C4-2B (cell line): ENCODE measurements around the gene STAC2.

Experiments
- H3K27ac ChIP-seq: fragments of 450-650 bp; 2 replicates; pipeline ENCODE4 v1.5.1; 2017
- ZFX ChIP-seq: fragments of 450-650 bp; IDR thresholded peaks from 2 replicates; pipeline ENCODE4 v1.6.1; 2017
- TF ChIP-seq, protein P1 (sequence below): fragments of 450-650 bp; conservative IDR thresholded peaks from 2 replicates; pipeline ENCODE4 v1.5.1; 2017; ENCODE audit warnings: mild to moderate bottlenecking

The STAC2 gene

DNA sequence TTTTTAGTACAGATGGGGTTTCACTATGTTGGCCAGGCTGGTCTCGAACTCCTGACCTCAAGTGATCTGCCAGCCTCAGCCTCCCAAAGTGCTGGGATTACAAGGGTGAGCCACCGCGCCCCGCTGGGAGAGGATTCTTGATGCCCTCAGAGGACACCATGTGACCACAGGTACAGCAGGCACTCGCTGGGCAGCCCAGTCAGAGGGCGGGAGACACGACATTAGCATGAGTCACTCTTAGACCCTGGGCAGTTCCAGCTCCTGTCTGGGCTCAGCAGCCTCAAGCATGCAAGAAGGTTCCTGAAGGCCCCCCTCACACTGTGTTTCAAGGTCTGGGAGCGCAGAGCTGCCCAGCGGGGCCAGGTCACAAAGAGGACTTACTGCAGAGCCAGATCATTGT, 11.9 kb downstream of the STAC2 start:
- no peak overlapping the region for H3K27ac ChIP-seq
- TF ChIP-seq ZFX, result no peak
- TF ChIP-seq, protein P1, sequence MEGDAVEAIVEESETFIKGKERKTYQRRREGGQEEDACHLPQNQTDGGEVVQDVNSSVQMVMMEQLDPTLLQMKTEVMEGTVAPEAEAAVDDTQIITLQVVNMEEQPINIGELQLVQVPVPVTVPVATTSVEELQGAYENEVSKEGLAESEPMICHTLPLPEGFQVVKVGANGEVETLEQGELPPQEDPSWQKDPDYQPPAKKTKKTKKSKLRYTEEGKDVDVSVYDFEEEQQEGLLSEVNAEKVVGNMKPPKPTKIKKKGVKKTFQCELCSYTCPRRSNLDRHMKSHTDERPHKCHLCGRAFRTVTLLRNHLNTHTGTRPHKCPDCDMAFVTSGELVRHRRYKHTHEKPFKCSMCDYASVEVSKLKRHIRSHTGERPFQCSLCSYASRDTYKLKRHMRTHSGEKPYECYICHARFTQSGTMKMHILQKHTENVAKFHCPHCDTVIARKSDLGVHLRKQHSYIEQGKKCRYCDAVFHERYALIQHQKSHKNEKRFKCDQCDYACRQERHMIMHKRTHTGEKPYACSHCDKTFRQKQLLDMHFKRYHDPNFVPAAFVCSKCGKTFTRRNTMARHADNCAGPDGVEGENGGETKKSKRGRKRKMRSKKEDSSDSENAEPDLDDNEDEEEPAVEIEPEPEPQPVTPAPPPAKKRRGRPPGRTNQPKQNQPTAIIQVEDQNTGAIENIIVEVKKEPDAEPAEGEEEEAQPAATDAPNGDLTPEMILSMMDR, result no peak

DNA sequence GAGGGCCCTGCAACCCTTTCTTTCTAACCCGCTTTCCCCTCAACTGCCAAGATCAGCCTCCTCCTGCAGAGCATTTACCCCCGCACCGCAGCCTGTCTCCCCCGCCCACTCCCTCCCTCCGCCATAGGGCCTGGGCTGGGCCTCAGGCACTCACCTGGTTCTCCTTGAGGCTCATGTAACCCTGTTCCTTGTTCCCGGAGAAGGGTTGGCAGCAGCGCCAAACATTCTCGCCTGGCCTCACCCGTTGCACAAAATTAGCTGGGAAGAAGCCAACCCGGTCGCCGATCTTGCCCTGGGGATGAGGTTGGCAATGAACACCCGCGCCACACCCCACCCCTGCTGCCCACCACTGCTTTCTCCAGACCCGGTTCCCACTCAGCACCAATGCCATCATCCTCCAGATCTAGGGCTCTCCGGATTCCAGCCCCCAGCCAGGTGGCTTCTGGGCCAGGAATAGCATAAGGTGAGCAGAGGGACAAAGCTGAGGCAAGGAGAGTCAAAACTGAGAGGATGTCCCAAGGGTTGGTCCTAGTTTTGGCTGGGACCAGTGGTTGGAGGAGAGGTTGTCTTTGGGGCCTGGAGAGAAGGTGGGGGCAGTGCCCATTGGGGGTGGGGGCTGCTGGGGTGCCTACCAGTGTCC, 12.8 kb downstream of the STAC2 start:
- TF ChIP-seq ZFX, result no peak
- TF ChIP-seq, protein P1, result no peak
- peak overlapping the region; percentile 37 for H3K27ac ChIP-seq

DNA sequence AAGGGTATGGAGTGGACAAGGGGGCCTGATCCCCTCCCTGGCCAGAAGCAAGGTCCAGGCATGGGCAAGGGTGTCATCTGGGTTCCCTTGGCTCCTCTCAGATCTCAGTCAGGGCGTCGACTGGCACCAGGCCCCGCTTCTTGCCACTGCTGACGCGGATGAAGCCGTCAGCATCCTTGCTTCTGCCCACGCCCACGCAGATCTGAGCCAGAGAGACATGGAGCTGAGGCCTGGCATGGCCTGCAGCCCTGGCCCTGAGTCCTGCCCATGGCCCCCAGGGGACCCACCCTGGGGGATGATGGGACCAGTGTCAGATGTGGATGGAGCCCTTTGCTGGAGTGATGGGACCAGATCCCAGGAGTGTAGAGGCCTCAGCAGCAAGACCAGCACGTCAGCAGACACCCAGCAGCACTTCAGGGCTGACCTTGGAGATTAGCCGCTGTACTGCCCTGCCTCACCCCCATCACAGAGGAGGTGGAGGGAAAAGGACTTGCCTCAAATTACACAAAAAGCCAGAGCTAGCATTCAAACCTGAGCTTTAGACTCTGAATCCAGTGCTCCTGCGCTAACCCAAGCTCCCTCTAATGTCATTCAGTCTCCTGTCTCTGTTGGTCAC, 13.4 kb downstream of the STAC2 start:
- H3K27ac ChIP-seq, result peak overlapping the region; percentile 37
- no peak for TF ChIP-seq ZFX
- TF ChIP-seq, protein P1, result no peak

DNA sequence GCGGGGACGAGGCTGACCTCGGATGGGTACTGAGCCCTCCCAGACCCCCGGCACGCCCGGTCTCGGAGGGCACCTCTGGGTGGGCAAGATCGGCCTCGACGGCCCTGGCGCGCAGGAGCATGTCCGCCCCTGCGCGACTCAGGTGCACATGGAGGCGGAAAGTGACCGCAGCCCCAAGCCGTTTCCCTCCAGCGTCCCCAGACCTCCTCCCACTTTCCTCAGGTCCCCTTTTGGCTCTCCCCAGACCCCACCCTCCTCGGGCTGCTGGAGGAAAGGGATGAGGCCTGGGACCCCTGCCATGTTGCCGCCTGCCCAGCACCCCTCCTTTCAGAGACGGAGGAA, 15.7 kb downstream of the STAC2 start:
- peak overlapping the region; percentile 69 for H3K27ac ChIP-seq
- no peak for TF ChIP-seq ZFX
- TF ChIP-seq, protein P1, result no peak

DNA sequence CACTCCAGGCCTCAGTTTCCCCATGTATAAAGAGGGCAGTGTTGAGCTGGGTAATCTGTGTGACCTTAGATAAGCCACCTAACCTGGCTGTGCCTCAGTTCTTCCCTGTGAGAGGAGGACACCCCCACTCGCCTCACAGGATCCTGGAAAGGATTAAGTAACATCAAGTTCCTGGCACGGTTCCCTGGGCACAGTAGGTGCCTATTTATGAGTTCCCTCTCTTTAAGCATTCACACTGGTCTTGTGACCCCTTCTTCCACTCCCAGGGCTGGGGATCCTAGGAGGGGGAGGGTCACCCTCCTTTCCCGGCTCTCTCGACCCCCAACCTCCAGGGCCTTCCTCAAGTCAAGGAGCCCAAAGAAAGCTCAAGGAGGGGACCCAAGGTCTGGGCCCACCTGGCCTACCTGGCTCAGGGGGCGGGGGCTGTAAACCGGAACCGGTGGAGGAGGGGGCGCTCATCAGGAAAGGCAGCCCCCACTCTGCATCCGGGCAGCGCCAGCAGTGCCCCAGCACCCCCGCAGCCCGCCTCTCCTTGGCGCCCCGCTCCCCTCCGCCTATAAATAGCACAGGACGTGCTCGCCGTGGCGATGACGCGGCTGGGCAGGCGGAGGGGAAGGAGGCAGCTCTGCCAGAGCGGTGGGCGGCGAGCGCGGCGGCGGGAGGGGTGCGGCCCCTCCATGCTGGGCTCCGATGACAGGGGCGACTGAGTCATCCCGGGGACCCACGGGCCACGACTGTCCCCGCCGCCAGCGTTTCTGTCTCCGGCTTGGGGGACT, 16.2 kb downstream of the STAC2 start:
- H3K27ac ChIP-seq, result peak overlapping the region; percentile 69
- TF ChIP-seq ZFX, result no peak
- TF ChIP-seq, protein P1, result no peak

DNA sequence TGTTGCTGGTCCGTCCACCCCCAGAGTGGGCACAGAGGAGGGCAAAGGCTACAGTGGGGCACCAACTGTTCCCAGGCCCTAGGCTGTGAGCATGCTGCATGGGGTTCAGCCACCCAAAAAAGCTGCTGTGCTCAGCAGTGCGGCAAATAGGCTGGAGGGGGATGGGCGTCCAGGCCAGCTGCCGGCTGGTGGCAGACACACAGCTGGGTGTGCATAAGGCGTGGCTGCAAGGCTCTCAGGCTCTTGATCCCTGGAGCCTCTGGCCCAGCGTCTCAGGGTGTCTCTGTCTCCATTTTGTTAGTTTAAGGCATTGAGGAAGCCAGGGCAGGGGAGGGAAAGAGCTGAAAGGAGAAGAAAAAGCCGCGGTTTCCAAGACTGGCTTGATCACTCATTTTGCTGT, 16.9 kb downstream of the STAC2 start:
- TF ChIP-seq, protein P1, result no peak
- TF ChIP-seq ZFX, result no peak
- peak overlapping the region; percentile 69 for H3K27ac ChIP-seq

DNA sequence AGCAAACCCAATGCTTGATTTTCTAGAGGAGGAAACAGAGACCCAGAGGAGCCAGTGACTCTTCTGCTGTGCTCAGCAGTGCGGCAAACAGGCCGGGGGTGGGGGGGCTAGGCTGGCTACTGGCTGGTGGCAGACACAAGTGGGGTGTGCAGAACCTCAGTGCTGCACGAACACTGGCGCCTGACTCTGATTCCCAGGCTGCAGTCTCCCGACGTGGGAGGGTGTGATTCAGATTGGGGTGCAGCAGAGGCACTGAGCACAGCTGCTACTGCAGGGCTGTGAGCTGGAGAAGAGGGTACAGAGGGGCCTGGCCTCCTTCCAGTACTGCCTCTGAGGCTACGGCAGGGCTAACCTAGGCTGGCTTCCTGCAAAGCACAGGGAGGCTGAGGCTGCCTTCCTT, 17.6 kb downstream of the STAC2 start:
- H3K27ac ChIP-seq, result peak overlapping the region; percentile 69
- TF ChIP-seq ZFX, result no peak
- TF ChIP-seq, protein P1, result no peak
